ENCODE data around the gene RNF150.
A peak's percentile ranks its signal among the peaks of the same experiment; 100 is the strongest.

RNF150 gene

DNA sequence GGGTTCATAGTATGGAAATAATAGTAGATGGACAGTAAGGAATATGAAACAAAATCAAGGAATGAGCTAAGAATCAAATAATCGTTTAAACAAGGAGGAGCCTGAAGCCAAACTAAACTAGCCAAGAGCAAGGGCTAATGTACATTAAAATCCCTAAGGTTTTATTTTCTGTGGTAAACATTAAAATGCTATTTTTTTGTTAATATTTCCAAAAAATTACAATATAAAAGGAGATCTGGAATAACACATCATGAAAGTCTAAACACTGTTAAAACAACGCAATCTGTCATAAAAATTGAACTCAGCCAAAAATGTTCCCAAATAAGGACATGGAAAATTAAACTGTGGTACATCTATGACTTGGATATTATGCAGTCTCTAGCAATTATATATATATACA is 188.2 kb downstream of the RNF150 start:
- DNase-seq (ENCODE audit: low read depth, low spot score): no peak
- no peak overlapping the region for H3K4me3 ChIP-seq (ENCODE audit: low read length)

DNA sequence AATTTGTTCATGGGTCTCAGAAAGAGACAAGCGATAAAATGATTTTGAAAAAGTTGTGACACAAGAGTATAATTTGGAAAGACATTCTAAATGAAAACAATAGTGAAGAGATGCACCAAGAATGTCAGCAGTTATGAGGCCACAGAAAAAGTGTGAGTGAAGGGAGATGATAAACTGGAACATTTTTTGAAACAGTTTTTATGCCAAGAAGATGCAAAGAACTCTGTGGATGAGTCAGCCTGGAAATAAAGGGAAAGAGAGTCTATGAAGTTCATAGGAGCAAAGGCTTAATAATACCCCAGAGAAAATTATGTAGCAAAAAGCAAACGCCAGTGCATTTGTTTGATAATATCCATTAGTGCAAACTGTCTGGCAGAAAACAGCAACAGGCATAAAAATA is 188.7 kb downstream of the RNF150 start:
- DNase-seq (ENCODE audit: low read depth, low spot score): no peak
- no peak overlapping the region for H3K4me3 ChIP-seq (ENCODE audit: low read length)

DNA sequence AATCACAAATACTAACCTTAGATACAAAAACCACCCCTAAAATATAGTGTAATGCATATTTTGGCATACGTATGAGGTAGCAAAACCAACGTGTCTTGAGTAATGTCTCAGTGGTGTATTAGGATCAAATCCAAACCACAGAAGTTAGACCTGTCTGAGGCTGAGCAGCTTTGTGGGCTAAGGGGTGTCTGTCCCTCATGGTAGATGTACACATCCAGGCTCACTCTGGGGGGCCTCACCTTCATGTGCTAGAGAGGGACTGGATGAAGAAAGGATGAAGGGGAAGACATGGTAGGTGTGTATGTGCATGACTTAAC is 189.1 kb downstream of the RNF150 start:
- no peak for DNase-seq (ENCODE audit: low read depth, low spot score)

DNA sequence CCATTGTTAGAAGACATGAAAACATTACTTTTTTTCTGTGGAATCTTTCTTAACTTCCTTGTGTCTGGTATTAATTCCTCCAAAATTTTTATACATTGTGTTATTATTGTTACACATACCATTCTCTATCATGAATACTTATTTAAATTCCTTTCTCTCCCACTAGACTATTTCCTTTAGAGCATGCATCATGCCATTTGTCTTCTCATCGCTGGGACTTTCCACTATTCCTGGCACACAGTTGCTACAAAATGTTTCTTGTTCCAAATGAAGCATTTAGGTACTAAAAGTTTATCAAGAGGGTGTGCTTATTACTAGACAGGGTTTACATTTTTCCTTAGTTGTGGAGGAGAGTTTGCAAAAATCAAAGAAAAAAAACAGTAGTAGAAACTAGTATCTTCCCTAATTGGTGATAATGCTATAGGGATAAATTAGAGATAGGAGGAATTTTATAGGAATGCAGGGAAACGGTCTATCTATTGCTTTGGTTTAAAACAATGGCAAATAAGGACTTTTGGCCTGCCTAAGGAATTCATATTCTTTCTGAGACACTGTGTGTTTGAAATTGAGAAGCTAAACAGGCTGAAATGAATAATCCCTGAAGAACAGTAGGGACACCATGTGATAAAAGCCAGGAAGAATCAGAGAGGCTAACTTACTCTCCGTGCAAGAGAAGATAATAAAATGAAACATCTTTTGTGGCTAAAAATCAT is 189.6 kb downstream of the RNF150 start:
- DNase-seq (ENCODE audit: low read depth, low spot score): no peak
- no peak overlapping the region for H3K4me3 ChIP-seq (ENCODE audit: low read length)

More for the DNA sequence above, 189.1 kb downstream of the RNF150 start:
- H3K4me3 ChIP-seq (ENCODE audit: low read length): no peak overlapping the region

DNA sequence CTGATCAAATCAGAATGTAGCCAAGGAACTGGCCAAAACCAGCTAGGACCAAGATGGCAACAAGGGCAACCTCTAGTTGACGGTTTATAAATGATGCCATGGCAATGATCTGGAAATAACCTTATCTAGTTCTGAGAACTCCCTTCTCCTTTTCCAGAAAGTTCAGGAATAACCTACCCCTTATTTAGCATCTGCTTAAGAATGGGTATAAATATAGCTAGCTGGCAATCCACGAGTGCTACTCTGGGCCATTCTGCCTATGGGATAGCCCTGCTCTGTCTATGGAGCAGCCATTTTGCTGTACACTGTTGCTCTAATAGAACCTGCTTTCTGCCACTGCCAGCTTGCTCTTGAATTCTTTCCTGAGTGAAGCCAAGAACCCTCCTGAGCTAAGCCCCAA is 192.7 kb downstream of the RNF150 start:
- no peak for DNase-seq (ENCODE audit: low read depth, low spot score)
- no peak overlapping the region for H3K4me3 ChIP-seq (ENCODE audit: low read length)

DNA sequence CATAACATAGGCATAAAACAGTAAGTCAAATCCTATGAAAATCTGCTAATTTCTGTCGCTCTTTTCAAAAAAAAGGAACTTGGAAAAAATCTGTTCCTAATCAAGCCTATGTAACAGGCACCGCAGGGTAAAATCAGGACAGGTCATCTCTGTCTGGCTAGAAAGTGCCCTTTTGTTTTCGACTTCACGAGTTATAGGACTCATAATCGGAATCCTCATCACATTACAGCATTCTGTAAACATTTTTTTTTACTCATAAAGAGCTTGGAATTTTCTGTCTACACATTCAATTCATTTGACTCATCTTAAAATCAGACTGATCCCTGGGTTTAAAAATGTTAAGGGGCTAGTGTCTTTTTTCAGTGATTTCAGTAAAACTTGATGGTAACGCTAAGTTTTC is 195.4 kb downstream of the RNF150 start:
- H3K4me3 ChIP-seq (ENCODE audit: low read length): no peak overlapping the region
- DNase-seq (ENCODE audit: low read depth, low spot score): no peak

DNA sequence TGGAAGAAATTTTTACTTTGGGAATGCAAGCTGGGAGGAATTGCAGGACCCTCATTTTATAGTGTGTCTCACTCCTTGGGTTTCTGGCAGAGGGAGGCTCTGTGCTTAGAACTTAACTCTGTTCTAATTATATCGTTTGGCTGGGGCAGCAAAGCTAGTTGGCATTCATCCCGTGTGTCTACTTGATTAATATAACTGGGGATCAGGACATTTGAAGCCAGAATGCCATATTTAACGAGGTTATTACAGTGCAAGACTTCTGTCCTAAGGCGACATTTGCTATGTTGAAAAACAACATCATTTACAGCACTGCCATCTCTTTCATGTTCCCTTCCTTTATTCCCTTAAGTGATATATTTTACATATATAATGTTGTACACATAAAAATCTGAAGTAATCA is 198.0 kb downstream of the RNF150 start:
- no peak overlapping the region for H3K4me3 ChIP-seq (ENCODE audit: low read length)
- DNase-seq (ENCODE audit: low read depth, low spot score): no peak

DNA sequence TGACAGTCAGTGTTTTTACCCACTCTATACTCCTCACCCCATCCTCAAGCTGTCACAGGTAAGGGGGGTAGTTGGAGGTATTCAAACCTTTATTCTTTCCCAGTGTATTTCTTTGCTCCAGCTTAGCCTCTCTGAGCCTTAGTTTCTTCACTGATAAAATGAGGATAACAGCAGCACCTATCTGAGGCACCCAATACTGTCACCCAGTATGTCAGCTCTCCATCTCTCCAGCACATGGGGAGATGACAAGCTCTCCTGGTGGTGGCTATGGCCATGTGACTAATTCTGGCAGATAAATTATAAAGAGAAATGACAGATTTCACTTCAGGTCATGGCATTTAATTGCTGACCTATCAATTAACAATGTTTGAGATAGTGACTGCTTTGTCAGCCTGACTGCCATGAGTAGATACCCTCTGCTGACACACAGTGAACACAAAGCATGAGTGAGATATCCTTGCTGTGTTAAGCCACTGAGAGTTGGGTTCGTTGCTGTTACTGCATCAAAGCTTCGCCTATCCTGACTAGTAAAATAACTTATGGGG is 200.7 kb downstream of the RNF150 start:
- no peak overlapping the region for H3K4me3 ChIP-seq (ENCODE audit: low read length)
- no peak for DNase-seq (ENCODE audit: low read depth, low spot score)

DNA sequence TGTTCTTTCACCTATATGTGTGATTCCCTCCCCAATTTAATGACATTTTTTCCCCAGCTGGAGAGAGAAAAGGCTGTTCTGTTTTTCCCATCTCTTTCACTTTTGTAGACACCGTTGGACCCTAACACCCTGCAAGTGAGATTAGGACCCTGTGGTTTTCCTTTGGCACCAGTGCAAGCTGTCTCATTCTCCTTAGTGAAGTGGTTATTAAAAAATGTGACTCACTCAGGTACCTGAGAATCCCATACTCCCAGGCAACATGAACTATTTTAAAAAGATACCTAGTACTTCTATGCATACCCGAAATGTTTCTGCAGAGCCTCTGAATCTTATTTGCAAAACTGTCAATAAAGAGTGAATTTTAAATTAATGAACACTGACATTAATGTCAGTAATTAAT is 201.4 kb downstream of the RNF150 start:
- DNase-seq (ENCODE audit: low read depth, low spot score): peak; percentile 39
- no peak overlapping the region for H3K4me3 ChIP-seq (ENCODE audit: low read length)

DNA sequence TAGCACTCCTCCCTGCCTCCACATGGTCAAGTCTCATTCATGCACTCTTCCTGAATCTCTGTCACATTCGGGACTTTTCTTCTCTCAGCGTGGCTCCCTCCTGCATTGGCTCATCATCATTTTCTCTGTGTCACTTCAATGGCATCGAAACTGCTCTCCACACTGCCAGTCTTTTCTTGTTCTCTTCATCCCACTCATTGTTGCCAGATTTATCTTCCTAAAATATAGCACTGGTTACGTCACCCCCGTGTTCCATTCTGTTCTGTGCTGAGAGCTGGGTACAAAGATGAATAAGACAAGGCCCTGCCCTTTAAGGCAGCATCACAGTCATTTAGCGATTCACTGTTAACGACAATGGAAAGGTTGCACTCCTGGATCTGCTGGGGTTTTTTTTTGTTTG is 202.7 kb downstream of the RNF150 start:
- DNase-seq (ENCODE audit: low read depth, low spot score): no peak
- no peak overlapping the region for H3K4me3 ChIP-seq (ENCODE audit: low read length)

DNA sequence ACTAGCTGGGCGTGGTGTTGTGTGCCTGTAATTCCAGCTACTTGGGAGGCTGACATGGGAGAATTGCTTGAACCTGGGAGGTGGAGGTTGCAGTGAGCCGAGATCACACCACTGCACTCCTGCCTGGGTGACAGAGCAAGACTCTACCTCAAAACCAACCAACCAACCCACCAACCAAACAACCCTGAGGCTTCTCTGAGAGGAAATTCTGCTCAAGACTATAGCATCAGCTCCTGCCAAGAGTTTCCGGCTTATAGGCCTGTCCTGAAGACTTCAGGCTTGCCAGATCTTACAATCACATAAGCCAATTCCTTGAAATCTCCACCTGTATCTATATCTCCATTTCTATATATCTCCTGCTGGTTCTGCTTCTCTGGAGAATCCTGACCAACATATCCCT is 203.3 kb downstream of the RNF150 start:
- peak; percentile 79 for DNase-seq (ENCODE audit: low read depth, low spot score)

DNA sequence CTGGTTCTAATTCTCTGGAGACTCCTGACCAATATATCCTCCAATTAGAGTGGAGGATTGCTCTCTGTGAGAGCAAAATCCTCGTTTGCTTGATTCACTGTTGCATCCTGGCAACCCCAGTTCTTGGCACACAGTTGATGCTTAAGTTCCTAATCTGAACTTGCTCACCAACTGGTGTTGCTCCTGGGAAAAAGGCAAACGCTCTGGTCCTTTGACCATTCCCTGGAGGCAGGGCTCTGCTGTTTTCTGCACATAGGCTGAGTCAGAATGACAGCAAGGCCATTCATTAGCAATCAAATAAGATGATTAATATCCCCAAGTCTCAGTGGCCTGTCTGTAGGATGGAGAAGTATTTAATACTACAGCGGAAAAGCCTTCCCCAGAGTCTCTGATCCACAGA is 204.4 kb downstream of the RNF150 start:
- no peak overlapping the region for H3K4me3 ChIP-seq (ENCODE audit: low read length)
- no peak for DNase-seq (ENCODE audit: low read depth, low spot score)

More for the DNA sequence above, 203.3 kb downstream of the RNF150 start:
- H3K4me3 ChIP-seq (ENCODE audit: low read length): no peak overlapping the region

DNA sequence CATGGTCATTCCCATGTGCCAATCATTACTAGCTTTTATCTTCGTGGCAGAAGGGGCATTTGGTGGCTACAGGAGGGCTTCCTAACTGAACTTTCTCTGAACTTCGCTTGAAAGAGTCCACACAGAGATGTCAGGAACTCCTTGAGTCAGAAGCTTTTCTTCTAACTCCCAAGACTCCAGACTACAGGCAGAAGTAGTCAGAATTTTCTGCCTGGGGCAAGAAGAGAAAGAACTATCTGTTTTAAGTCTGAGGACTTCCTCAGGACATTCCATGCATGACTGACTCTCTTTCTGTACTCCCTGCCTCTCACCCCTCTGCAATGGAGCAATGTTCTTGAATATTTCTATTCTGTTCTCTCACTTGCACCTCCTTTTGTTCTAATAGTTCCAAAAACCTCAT is 206.6 kb downstream of the RNF150 start:
- DNase-seq (ENCODE audit: low read depth, low spot score): no peak
- no peak overlapping the region for H3K4me3 ChIP-seq (ENCODE audit: low read length)

DNA sequence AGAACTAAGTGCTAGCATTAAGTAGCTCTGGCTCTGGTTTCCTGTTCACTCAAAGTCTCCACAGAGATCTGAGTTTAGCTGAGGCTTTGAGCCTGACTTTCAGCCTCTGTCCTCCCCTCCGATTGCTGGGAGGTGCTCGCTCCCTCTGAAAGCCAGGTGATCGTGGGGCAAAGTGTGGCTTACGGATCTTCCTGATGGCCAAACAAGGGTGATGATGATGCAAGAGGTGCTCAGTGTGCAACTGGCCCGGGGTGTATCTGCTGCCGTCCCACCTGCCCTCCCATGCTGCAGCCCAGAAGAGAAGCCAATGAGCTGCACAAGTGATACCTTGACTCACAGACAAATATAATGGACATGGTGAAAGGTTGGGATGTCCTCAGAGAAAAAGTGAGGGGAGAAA is 207.9 kb downstream of the RNF150 start:
- H3K4me3 ChIP-seq (ENCODE audit: low read length): no peak overlapping the region
- DNase-seq (ENCODE audit: low read depth, low spot score): no peak

DNA sequence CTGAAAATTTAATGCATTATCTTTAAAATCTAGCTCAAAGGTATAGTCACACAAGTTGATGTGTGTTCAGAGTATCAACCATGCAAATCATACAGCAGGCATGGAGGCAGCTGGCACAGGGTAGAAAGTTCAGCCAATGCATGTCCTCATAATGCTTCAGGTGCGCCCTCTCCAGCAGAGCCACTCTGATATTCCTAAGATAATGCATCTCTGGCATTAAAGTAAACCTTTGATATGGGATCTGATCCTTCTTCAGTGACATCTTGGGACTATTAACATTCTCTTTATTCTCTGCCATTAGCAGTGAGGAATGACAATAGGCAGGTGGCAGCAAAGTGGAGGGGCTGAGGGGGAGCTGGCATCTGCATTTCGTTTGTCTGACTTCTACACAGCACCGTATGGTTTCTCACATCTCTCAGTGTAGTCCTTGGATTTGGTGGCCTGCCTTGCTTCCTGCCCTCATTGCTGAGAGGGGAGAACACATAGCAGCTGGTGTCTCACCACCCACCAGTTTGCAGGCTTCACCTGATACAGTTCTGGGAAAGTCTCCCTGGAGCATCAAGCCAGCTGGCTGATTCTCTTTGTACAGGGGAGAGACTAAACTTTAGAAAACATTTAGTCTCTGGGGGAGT is 208.4 kb downstream of the RNF150 start:
- DNase-seq (ENCODE audit: low read depth, low spot score): peak; percentile 70
- H3K4me3 ChIP-seq (ENCODE audit: low read length): no peak overlapping the region

DNA sequence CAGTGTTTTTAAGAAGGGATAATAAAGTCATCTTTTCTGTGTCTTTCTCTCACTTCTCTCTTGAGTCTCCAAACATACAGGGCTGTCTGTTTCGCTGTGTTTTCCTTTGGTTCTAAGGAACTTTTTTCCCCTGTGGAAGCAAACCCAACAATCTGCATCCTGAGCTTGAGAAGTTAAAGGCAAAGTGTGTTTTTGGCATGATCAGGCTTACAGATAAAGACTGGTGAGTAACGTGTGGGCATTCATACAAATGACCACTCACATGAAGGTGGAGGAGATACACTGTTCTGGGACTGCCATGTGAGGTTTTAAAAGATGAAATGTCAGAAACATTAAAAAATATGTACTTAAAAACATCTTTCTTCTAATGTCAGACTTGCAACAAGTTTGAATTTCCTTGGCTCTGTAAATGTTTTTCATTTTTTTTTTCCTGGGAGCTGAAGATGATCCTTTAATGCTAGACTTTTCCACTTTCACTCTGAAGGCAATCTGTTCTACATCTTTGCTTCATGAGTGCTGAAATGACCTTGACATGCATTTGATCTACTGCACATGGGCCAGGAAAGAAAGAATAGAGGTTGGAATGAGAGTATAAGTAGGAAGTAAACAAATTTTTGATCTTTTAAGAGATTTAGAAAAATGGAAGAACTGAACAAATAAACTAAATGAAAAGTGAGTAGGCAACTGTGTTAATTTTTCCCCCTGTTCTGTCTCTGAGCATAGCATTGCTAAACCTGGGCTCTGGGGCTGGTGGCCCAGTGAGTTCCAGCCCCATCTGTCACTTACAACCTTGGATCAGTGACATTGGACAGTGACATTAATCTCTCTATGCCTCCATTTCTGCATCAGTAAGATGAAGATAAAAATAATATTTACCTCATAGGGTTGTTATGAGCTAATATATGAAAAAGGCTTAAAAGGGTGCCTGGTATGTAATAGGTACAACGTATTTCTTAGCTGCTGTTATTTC is 226.0 kb downstream of the RNF150 start:
- no peak for DNase-seq (ENCODE audit: low read depth, low spot score)
- H3K4me3 ChIP-seq (ENCODE audit: low read length): no peak overlapping the region

DNA sequence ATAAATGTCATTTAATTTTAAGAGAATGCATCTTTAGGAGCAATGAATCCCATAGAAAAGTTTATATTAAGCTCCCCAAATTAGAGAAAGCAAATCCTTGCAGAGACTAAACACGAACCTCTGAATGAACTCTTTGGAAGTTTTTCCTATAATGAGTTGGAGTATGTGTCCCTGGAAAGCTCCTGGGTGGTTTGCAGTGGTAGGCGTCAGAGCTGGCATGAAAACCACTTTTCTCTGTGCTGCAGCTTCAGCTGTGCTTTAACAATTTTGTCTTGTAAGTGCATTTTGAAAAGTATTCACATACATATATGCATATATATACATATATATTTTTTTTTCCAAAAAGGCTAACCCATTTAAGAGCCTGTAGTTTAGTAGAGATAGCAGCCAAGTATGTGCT is 228.4 kb downstream of the RNF150 start:
- H3K4me3 ChIP-seq (ENCODE audit: low read length): no peak overlapping the region
- no peak for DNase-seq (ENCODE audit: low read depth, low spot score)

DNA sequence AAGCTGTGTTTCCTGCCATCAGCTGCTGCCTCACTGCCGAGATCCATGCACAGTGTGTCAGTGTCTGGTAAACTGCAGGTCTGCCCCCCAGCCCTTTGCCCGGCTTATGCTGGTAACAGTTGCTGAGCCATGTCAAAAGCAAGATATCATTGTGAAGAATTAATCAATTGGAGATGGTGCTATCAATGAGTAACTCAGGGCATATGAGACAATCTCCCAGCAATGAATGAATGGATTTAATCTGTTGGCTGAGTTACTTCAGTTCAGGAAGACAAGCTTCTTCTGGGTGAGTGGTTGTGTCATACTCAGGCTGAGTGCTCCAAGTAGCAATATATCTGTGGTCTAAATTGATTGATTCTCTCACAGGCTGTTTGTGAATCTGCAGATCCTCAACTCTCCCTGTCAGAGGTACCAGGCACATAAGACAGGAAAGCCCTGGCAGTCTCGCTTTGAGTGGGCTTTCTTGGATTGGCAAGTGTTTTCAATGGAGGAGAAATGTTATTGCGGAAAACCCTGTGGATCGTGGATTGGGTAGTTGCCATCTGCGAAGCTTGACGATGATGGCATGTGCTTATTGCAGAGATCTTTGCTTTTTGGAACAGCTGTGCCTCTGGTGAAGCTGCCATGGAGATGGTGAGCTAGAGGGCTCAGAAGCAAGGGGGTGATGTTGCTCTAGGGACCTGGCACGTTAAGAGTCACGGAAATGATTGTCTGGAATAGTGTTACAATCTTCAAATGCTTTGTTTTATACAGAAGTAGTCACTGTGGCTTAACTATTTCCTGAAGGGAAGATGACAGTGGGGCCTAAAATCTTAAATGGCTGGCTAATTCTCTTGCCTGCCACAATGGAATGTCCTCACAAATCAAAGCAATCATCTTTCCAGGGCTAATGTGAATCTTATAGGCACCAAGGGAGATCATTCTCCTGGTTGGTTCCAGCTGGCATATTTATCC is 229.5 kb downstream of the RNF150 start:
- no peak overlapping the region for H3K4me3 ChIP-seq (ENCODE audit: low read length)
- no peak for DNase-seq (ENCODE audit: low read depth, low spot score)
